GM21737 (cell line): Measurements from ENCODE around the gene DENND1B.
A peak's percentile ranks its signal among the peaks of the same experiment; 100 is the strongest.
"Not testable (repeated sequence)": the region's sequence is repeated elsewhere in the genome, so short reads cannot be mapped to it uniquely, and the experiment has no call there.

Experiments
- ATAC-seq: cut with Tn5 transposase; IDR thresholded peaks from one replicate; pipeline ENCODE4 v1.9.1; 2021; ENCODE audit warnings: mild to moderate bottlenecking, moderate library complexity; ENCODE audit not compliant: unreplicated experiment

DENND1B gene

GRCh38 chr1:197786280-197786679 is 11.0 kb upstream of the DENND1B start:
- ATAC-seq: no peak

GRCh38 chr1:197783510-197783948 is 8.2 kb upstream of the DENND1B start:
- no peak for ATAC-seq

- no peak for ATAC-seq
These were observed 7.6 kb upstream of the DENND1B start for GRCh38 chr1:197782722-197783360.

- ATAC-seq: no peak
These were observed 6.9 kb upstream of the DENND1B start for GRCh38 chr1:197781968-197782721.

DNA sequence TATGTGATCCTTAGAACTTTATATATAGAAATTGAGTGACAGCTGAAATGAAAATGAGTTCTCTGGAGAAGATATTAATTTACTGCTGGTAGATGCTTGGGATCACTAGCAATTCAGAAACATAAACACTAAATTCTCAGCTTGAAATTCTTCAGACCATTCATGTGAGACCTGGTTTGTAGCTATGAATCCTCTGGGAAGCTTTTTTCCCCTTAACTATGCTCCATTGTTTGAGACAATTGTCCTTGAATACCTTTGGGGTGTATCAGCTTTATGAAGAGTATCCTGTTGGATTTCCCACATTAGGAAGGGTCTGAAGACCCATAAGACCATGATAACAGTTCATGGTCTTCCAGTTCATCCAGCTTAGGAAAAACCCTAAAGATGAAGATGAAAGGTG is 4.6 kb upstream of the DENND1B start:
- ATAC-seq: no peak

- no peak for ATAC-seq
These were observed 3.2 kb upstream of the DENND1B start for GRCh38 chr1:197778366-197778945.

DNA sequence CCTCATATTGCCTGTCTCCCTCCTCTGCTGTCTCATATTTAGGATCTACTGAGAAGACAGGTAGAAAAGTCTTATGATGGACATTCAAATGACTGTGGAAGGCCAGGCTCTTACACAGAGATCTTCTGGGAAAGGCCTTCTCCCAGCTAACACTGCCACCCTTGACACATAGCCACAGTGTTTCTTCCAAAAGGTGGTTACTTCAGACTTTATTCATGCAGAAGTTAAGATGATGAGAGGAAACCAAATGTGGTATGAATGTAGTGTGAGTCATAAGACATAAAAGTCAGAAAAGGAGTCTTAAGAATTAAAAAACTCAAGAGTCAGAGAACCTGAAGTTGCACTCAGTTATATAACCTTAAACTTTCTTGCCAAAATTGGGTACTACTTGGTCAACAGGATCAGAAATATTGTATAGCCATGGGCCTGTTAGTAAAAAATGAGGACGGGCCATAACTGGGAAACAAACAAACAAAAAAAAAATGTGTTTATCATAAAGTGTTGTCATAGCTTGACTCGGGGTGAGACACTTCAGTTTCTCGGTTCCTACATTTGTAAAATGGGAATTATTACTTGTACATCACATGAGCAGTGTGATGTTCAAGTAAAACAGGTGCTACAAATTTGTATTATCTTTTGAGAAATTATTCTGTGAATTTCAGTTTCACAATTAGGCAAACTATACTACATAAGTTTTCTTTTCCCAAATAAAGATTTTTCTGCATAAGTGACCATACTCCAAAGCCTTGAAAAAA is 1.2 kb upstream of the DENND1B start:
- ATAC-seq: no peak

DNA sequence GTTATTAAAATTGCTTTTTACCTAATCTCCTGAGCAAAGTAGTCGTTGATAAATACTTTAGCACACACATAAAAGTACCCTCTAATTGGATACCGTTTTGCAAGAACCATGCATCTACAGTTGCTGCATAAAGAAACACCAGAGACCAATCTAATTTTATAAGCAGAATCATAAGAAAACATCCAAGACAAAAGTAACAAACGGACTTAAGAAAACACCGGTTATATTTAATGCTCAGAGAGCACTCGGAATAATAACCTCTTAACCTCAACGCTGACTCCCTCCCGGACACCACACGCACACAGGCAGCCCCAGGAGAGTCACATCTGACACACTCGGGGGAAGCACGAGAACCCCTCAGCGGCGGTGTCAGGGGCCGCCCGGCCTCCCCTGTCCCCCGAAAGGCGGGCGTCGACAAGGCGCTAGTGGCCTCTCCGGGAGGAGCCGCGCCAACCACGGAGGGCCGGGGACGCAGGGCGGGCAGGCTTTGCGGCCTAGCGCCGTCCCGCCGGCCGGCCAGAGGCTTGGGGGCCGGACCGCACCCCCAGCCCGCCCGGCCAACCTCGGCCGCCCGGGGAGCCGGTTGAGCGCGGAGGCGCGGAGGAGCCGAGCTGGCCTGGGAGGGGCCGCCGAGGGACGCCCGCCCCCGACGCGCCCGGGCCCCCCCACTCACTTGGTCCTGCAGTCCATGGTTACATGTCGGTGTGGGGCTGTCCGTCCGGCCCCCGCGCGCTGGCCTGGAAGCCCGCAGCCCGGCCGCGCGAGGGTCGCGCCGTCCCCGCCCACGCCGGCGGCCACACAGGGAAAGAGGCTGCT is 606 bp downstream of the DENND1B start:
- peak; percentile 31 for ATAC-seq

DNA sequence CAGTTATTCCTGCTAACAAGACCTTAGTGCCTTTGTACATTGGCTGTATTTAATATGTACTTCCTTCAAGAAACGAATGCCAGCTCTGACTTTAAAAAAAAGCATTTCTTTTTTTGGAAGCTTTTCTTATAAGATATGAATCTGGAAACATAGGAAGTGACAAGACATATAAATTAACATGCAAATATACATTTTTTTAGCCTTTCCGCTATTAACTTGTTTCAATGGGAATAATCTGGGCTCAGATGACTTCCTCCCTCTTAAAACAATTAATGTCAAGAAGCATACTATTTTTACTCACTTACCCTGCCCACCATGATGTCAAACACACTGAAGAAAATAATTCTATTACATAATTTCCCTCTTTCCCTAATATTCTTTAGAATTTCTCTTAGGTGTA is 1.4 kb downstream of the DENND1B start:
- ATAC-seq: no peak

GRCh38 chr1:197771904-197772556 is 3.2 kb downstream of the DENND1B start:
- ATAC-seq: no peak

DNA sequence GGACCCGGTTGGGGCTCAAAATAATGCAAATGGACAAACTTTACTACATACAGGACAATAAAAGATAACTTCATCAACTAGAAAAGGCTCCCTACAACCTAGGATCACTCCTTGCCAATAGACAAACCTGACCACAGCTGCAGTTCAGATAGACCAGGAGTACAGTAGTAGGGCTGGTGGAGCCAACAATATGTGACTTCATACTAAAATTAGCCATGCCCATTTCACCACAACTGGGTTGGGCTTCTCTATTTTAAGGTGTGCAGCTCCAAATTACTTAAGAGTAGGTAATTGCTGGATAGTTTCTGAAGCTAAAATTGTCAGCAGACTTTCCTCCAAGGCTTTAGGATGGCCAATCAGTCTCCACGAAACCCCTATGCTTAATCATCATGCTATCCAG is 3.9 kb downstream of the DENND1B start:
- ATAC-seq: no peak

GRCh38 chr1:197770243-197770642 is 5.0 kb downstream of the DENND1B start:
- ATAC-seq: no peak

GRCh38 chr1:197769287-197769686 is 6.0 kb downstream of the DENND1B start:
- no peak for ATAC-seq

DNA sequence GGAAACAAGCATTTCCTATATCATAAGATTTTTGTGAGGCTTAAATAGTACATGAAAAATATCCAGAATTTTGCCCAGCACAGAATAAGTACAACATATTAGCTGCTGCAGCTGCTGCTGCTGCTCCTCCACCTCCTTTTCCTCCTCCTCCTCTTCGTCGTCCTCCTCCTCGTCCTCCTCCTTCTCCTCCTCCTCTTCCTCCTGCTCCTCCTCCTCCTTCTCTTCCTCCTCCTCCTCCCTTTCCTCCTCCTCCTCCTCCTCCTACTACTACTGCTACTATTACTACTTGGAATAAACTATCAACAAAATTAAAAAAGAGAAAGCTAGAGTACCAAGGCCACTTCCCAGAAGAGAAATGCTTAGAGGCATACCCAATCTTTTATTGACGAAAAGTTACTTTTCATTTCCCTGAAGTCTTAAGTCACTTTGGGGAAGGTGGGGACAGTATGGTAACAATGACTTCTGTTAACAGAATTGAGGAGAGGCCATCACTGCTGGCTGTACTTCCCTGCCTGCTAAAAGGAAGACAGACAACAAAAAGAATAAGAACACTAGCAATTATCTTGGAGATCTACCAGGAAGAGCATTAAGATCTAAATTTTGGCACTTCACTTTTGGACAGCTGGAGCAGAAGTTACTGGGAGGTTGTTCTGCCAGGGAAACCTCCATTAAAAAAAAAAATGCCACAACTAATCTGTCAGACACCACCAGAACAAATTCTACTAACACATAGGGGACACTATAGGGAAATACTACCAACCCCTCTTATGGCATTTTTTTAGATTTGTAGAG is 7.1 kb downstream of the DENND1B start:
- ATAC-seq: no peak

DNA sequence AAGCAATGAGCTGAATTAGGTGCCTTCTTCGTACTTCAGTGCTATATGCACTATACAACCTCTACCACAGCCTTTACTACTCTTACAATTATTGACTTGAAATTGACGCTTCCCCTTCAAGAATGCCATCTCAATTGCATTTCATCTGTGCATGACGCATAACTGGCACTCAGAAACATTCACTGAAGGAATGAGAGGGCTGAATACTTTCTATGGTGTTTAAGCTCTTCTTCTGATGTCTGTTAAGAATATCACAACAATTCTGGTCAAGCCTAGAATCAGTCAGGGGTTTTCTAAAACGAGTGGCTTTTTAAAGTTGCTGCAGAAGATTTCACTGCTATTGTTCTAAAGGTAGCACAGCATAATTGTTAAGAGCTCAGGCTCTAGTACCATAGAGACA is 11.5 kb downstream of the DENND1B start:
- ATAC-seq: no peak

DNA sequence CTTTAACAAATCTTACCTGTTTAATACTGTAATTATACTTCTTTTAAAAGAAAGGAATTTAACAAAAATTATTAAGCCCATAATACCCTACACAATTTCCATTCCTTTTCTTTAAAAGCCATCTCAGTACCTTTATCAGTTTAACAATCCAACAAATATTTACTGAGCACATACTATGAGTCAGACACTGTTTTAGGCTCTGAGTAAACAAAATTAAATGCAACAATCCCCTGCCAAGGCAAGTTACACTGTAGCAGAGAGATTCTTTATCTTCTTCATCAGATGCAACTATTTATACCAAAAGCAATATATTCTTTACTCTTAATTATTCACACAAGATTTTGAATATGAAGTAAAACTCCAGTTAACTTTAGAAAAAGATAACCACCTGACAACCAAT is 12.0 kb downstream of the DENND1B start:
- ATAC-seq: no peak

DNA sequence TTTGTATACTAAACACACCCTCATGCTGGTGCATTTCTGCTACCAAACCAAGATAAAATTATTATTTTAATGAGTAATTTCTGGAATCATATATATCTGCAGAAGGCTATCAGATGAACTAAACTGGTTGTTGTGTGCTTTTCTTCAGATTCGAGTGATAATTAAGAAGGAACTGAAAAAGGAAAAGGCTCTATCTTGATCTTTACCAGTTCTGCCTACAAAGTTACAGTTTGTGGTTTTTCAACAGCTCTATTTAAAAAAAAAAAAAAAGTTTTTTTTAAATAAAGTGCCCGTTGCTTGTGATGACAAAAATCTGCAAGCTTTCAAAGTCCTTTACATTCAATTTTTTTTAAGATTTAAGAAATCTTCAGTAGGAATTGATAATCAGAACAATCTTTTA is 13.6 kb downstream of the DENND1B start:
- no peak for ATAC-seq

DNA sequence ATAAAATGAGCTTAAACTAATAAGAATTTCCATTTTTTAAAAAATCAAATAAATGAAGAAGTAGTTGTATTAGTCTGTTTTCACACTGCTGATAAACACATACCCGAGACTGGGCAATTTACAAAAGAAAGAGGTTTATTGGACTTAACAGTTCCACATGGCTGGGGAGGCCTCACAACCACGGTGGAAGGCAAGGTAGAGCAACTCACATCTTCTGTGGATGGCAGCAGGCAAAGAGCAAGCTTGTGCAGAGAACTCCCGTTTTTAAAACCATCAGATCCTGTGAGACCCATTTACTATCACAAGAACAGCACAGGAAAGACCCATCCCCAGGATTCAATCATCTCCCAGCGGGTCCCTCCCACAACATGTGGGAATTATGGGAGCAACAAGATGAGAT is 19.7 kb downstream of the DENND1B start:
- ATAC-seq: not testable (repeated sequence)

GRCh38 chr1:197752652-197753164 is 22.6 kb downstream of the DENND1B start:
- not testable (repeated sequence) for ATAC-seq
